Astrocyte of the spinal cord (primary cell): Measurements from ENCODE around the gene PLEKHG4.

Source experiments
- DNase-seq: peaks from one replicate; pipeline ENCODE4 v3.0.0; 2011; ENCODE audit warnings: low read depth, low spot score
- H3K4me3 ChIP-seq: 2 replicates; pipeline ENCODE4 v1.5.1; 2011; ENCODE audit warnings: low read depth, mild to moderate bottlenecking, low read length, moderate library complexity
- CTCF ChIP-seq: IDR thresholded peaks from 2 replicates; pipeline ENCODE4 v1.5.1; 2012; ENCODE audit warnings: low read depth, mild to moderate bottlenecking, low read length, inconsistent platforms
- in situ Hi-C: cut with HindIII; loops from 2 replicates; pipeline ENCODE4 v1.10.0; 2017; ENCODE audit warnings: low sequenced_read_pairs

PLEKHG4 gene

GRCh38 chr16:67275321-67275720 lies 4.0 kb upstream of the PLEKHG4 start:
- in situ Hi-C loops, result no loop called here
- no peak for DNase-seq
- no peak for TF ChIP-seq CTCF
- H3K4me3 ChIP-seq, result no peak overlapping the region

- H3K4me3 ChIP-seq, result peak overlapping the region; percentile 46
- in situ Hi-C loops, result no loop called here
- DNase-seq, result peak; percentile 99
- no peak for TF ChIP-seq CTCF
Observed at GRCh38 chr16:67277294-67277998, 1.9 kb upstream of the PLEKHG4 start.

- H3K4me3 ChIP-seq, result peak overlapping the region; percentile 46
- in situ Hi-C loops, result no loop called here
- no peak for TF ChIP-seq CTCF
- peak; percentile 85 for DNase-seq
Observed at GRCh38 chr16:67277999-67278772, 1.1 kb upstream of the PLEKHG4 start.

GRCh38 chr16:67278773-67279295 lies 498 bp upstream of the PLEKHG4 start:
- DNase-seq, result no peak
- peak overlapping the region; percentile 46 for H3K4me3 ChIP-seq
- peak; percentile 43 for TF ChIP-seq CTCF
- in situ Hi-C loops, result no loop called here

GRCh38 chr16:67280090-67281015 lies 1.0 kb downstream of the PLEKHG4 start:
- TF ChIP-seq CTCF, result no peak
- in situ Hi-C loops, result no loop called here
- DNase-seq, result no peak
- no peak overlapping the region for H3K4me3 ChIP-seq
